ENCODE results near the gene PNPLA3. TPM values are rescaled to one million over a fixed set of nuclear protein-coding genes. Genes with fewer than 3 reads are reported as not detected.

PNPLA3 gene
- total RNA-seq, 1 donor from 2014 or later: 28.3 TPM

DNA sequence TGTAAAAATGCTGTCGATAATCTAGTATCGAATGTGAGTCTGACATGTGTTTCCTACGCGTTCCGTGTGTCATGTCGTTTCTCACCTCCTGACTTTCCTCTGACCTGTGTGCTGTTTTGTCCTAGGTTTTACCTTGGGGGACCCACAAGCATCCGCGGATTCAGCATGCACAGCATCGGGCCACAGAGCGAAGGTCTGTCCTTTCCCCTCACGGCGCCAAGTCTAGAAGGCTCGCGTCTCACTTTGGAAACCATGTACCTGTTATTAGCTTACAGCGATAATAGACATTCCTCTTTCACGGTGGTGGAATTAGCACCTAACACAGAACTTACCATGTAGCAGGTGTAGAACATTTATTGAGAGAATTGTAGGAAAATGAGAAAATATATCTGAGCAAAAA lies 60.2 kb downstream of the PNPLA3 start:
- H3K27ac Mint-ChIP-seq (ENCODE audit: unreplicated experiment): no peak overlapping the region
- no peaks in the 10 kb centered on the region for H3K4me1 Mint-ChIP-seq
- TF ChIP-seq, protein P1, sequence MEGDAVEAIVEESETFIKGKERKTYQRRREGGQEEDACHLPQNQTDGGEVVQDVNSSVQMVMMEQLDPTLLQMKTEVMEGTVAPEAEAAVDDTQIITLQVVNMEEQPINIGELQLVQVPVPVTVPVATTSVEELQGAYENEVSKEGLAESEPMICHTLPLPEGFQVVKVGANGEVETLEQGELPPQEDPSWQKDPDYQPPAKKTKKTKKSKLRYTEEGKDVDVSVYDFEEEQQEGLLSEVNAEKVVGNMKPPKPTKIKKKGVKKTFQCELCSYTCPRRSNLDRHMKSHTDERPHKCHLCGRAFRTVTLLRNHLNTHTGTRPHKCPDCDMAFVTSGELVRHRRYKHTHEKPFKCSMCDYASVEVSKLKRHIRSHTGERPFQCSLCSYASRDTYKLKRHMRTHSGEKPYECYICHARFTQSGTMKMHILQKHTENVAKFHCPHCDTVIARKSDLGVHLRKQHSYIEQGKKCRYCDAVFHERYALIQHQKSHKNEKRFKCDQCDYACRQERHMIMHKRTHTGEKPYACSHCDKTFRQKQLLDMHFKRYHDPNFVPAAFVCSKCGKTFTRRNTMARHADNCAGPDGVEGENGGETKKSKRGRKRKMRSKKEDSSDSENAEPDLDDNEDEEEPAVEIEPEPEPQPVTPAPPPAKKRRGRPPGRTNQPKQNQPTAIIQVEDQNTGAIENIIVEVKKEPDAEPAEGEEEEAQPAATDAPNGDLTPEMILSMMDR (conservative IDR thresholded peaks at IDR 0.05): no peak
- no peak for DNase-seq (ENCODE audit: low read depth, low spot score)
- H3K4me3 Mint-ChIP-seq: no peak overlapping the region
- peaks cover 22% of the 10 kb centered on the region for H3K36me3 Mint-ChIP-seq (ENCODE audit: low read depth)
- H3K9me3 Mint-ChIP-seq: no peaks in the 10 kb centered on the region
- H3K27me3 Mint-ChIP-seq (ENCODE audit: low read depth): no peaks in the 10 kb centered on the region

- no peaks in the 10 kb centered on the region for H3K9me3 Mint-ChIP-seq
- peaks cover 8% of the 10 kb centered on the region for H3K36me3 Mint-ChIP-seq (ENCODE audit: low read depth)
- no peak overlapping the region for H3K27ac Mint-ChIP-seq (ENCODE audit: unreplicated experiment)
- no peaks in the 10 kb centered on the region for H3K4me1 Mint-ChIP-seq
- H3K27me3 Mint-ChIP-seq (ENCODE audit: low read depth): no peaks in the 10 kb centered on the region
- no peak overlapping the region for H3K4me3 Mint-ChIP-seq
- no peak for DNase-seq (ENCODE audit: low read depth, low spot score)
- TF ChIP-seq, protein P1 (conservative IDR thresholded peaks at IDR 0.05): no peak
These were observed 61.9 kb downstream of the PNPLA3 start for GRCh38 chr22:43985532-43985931.

- Mint-ChIP-seq H3K27me3 (ENCODE audit: low read depth) (no peaks in the 10 kb centered on the region), H3K4me3 (no peak overlapping the region), H3K36me3 (ENCODE audit: low read depth) (peaks cover 4% of the 10 kb centered on the region), H3K27ac (ENCODE audit: unreplicated experiment) (no peak overlapping the region), H3K4me1 (peaks cover 2% of the 10 kb centered on the region), H3K9me3 (no peaks in the 10 kb centered on the region)
- no peak for DNase-seq (ENCODE audit: low read depth, low spot score)
- TF ChIP-seq, protein P1 (conservative IDR thresholded peaks at IDR 0.05): no peak
These were observed 64.7 kb downstream of the PNPLA3 start for GRCh38 chr22:43988116-43988820.

- TF ChIP-seq, protein P1 (conservative IDR thresholded peaks at IDR 0.05): no peak
- H3K4me1 Mint-ChIP-seq: peaks cover 5% of the 10 kb centered on the region
- no peak overlapping the region for H3K4me3 Mint-ChIP-seq
- DNase-seq (ENCODE audit: low read depth, low spot score): no peak
- H3K27ac Mint-ChIP-seq (ENCODE audit: unreplicated experiment): no peak overlapping the region
- peaks cover 4% of the 10 kb centered on the region for H3K36me3 Mint-ChIP-seq (ENCODE audit: low read depth)
- no peaks in the 10 kb centered on the region for H3K27me3 Mint-ChIP-seq (ENCODE audit: low read depth)
- H3K9me3 Mint-ChIP-seq: no peaks in the 10 kb centered on the region
These were observed 65.4 kb downstream of the PNPLA3 start for GRCh38 chr22:43988960-43989359.

- H3K4me1 Mint-ChIP-seq: peaks cover 5% of the 10 kb centered on the region
- peaks cover 4% of the 10 kb centered on the region for H3K36me3 Mint-ChIP-seq (ENCODE audit: low read depth)
- no peaks in the 10 kb centered on the region for H3K27me3 Mint-ChIP-seq (ENCODE audit: low read depth)
- TF ChIP-seq, protein P1 (conservative IDR thresholded peaks at IDR 0.05): no peak
- no peaks in the 10 kb centered on the region for H3K9me3 Mint-ChIP-seq
- no peak overlapping the region for H3K4me3 Mint-ChIP-seq
- no peak overlapping the region for H3K27ac Mint-ChIP-seq (ENCODE audit: unreplicated experiment)
- no peak for DNase-seq (ENCODE audit: low read depth, low spot score)
These were observed 66.4 kb downstream of the PNPLA3 start for GRCh38 chr22:43990044-43990443.

Data from neural crest cell (in vitro differentiated cells).